GM06990 (cell line): ENCODE measurements around the gene PSMD4.

Source experiments
- DNase-seq: peaks from one replicate; pipeline ENCODE4 v3.0.0-alpha.2; 2011; ENCODE audit not compliant: insufficient read length; ENCODE audit errors: extremely low read depth
- H3K27me3 ChIP-seq: replicated peaks from 2 replicates; pipeline ENCODE4 v1.6.0; 2011; ENCODE audit warnings: low read length; ENCODE audit not compliant: control insufficient read depth, insufficient read depth
- H3K36me3 ChIP-seq: 2 replicates; pipeline ENCODE4 v1.5.1; 2011; ENCODE audit warnings: low read length; ENCODE audit not compliant: control insufficient read depth, insufficient read depth
- H3K4me3 ChIP-seq: replicated peaks from 2 replicates; pipeline ENCODE4 v1.5.1; 2011; ENCODE audit warnings: low read depth, mild to moderate bottlenecking, control low read depth, low read length
- TF ChIP-seq, protein P1 (sequence below): IDR thresholded peaks from 2 replicates; pipeline ENCODE4 v1.5.1; 2011; ENCODE audit warnings: low read length, control low read depth, mild to moderate bottlenecking, inconsistent platforms; ENCODE audit not compliant: insufficient read depth, poor library complexity, severe bottlenecking

Gene PSMD4

DNA sequence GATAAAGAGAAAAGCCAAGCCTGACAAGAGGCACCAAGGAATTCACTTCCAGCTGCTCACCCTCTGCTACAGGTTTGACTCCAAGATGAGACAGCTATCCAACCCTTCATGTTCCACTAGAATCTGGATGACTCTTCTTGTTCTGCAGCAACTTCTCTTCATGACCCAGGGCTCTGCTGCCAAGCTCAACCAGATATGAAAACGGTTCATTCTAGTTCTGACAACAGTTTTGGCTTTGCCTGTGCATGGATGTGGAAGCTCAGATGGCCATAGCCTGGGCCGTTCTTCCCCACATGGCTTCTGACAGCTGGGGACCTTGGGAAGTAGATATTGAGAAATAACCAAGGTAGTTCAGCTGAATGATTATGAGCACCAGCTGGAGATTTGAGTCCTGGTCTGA lies 59.0 kb downstream of the PSMD4 start:
- no peak for DNase-seq

DNA sequence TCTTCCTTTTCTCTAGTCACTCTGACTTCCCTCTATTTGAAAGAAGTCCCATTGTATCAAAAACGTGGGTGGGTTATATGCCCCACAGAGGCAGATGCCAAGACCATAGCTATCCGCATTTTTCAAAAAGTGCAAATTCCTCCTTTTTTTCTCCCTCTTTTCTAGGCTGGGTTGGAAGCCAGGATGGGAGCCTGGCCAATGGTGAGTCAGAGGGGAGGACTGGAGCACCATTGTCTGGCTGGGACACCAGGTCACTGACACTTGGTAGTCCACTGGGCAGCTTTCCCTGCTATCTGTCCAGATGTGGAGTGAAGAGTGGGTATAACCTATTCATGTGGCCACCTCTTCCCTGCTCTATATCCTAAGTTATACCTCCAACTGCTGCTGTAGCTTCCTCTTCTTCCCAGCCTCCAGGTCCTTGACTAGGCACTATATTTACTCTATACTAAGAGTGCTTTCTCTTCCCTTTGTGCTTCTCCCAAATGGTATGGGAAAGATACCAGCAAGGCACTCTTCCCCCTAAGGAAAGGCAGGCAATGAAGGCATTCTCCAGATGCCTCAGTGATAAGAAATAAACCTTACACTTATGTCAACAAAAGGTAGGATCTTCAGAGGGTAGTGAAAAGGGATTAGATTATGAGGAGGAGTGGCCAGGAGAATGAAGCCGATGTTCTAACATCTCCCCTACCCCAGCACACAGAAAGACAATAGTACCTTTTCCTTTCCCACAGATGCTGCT lies 59.8 kb downstream of the PSMD4 start:
- DNase-seq: no peak
- Histone ChIP-seq H3K36me3 (peaks cover 42% of the 10 kb centered on the region), H3K27me3 (no peaks in the 10 kb centered on the region), H3K4me3 (no peak overlapping the region)
- TF ChIP-seq, protein P1, sequence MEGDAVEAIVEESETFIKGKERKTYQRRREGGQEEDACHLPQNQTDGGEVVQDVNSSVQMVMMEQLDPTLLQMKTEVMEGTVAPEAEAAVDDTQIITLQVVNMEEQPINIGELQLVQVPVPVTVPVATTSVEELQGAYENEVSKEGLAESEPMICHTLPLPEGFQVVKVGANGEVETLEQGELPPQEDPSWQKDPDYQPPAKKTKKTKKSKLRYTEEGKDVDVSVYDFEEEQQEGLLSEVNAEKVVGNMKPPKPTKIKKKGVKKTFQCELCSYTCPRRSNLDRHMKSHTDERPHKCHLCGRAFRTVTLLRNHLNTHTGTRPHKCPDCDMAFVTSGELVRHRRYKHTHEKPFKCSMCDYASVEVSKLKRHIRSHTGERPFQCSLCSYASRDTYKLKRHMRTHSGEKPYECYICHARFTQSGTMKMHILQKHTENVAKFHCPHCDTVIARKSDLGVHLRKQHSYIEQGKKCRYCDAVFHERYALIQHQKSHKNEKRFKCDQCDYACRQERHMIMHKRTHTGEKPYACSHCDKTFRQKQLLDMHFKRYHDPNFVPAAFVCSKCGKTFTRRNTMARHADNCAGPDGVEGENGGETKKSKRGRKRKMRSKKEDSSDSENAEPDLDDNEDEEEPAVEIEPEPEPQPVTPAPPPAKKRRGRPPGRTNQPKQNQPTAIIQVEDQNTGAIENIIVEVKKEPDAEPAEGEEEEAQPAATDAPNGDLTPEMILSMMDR: no peak

More for the DNA sequence above, 59.0 kb downstream of the PSMD4 start:
- peaks cover 40% of the 10 kb centered on the region for H3K36me3 ChIP-seq
- TF ChIP-seq, protein P1: no peak
- no peak overlapping the region for H3K4me3 ChIP-seq
- no peaks in the 10 kb centered on the region for H3K27me3 ChIP-seq

DNA sequence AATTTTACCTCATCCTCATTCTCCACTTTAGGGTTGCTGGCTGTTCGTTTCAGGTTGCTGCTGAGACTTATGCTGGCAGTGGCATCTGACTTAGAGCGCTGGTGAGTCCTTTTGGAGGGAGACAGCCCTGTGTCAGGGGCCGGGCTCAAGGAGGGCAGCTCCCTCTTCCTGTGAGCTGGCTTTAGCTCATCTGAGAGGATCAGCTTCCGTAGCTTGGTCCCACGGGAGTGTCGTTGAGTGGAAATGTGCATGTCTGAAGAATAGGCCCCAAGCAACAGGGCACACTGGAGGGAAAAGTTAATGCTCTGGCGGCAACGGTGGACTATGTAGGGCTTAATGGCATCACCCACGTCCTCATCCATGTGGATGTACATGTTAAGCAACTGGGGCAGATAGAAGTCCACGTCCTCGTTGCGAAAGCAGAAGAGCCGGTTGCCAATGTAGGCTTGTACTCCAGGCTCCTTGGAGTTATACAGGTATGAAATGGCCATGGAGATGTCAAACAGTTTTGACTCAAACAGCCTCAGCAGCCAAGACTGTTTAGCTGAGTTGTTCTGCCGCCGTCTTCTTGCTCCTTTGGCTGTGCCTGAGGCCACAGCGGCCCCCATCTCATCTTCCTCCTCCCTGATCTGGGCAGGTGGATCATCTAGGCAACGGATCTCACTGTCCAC lies 61.2 kb downstream of the PSMD4 start:
- Histone ChIP-seq H3K4me3 (no peak overlapping the region), H3K36me3 (peaks cover 35% of the 10 kb centered on the region), H3K27me3 (no peaks in the 10 kb centered on the region)
- TF ChIP-seq, protein P1: no peak
- no peak for DNase-seq
